HS-27A (cell line): ENCODE data around the gene USP47.

Experiments used
- DNase-seq: peaks from one replicate; pipeline ENCODE4 v3.0.0-alpha.2; 2012; ENCODE audit warnings: low read depth, missing footprints

The USP47 gene

DNA sequence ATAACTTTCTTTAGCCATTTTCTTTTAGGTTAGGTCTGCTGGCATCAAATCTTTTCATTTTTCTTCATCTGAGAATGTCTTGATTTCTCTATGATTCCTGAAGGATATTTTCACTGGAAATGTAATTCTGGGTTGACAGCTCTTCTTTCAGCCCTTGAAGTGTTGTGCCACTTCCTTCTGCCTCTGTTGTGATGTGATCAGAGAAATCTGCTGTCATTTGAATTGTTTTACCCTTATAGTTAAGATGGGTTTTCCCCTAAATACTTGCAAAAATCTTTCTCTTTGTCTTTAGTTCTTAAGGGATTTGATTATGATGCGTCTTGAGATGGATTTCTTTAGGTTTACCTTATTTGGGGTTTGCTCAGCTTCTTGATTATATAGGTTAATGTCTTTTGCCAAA lies 23.0 kb downstream of the USP47 start:
- DNase-seq, result no peak

DNA sequence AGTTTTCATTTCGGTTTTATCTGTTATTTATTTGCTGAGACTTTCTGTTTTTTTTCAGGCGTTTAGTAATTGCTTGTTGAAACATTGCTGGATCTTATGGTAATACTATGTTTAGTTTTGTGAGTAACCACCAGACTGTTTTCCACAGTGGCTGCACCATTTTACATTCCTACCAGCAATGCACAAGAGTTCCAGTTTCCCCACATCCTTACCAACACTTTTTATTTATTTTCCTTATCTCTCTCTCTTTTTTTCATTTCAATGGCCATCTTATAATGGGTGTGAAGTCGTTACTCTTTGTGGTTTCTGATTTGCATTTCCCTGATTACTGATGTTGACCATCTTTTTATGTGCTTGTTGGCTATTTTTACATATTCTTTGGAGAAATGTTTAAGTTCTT lies 23.7 kb downstream of the USP47 start:
- no peak for DNase-seq

DNA sequence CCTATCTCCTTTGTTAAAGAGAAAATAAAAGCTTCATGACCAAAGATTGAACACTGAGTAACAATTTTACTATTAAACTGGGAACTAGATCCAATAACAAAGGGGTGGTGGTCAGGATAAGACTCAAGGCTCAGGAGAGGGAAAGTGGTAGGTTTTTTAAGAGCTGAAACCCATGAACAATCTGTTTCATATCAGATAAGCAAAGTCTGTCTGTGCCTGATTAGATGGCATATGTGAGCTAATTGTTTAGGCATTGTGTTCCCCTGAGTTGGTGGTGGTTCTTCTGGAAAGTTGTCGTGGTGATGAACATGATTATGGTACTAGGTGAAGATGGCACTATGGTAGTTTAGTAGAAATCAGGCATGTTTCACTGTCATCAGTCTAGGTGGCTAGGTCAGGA lies 24.4 kb downstream of the USP47 start:
- no peak for DNase-seq

GRCh38 chr11:11867720-11868119 lies 25.9 kb downstream of the USP47 start:
- DNase-seq, result no peak

- DNase-seq, result no peak
These were observed 30.2 kb downstream of the USP47 start for GRCh38 chr11:11871991-11872401.

- DNase-seq, result no peak
These were observed 34.7 kb downstream of the USP47 start for GRCh38 chr11:11876458-11876857.

DNA sequence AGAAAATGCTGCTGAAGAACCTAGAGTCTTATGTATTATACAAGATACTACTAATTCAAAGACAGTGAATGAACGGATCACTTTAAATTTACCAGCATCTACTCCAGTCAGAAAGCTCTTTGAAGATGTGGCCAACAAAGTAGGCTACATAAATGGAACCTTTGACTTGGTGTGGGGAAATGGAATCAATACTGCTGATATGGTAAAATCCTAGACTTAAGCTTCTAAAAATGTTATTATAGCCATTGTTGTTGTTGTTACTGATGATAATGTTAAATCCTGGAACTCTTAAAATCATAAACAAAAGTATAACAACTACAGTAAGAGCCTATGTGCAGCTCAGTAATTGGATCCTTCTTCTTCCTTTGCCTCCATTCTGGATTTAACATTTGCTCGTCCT lies 38.4 kb downstream of the USP47 start:
- DNase-seq, result no peak

DNA sequence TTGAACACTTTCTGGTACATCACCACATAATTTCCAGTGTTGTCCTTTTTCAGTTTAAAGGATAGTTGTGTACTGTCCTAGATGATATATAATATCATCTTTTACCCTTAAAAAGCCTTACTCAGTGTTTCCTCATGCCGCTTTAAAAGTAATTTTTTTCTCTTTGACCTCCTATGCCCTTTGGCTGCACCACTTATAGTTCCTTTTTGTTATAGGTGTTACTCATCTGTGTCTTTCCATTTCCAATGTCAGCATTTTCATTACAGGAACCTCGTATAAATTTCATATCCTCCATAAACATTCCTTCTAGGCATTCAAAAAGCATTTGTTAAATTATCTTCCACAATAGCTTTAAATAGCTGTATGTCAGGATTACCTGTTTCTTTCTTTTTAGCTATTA lies 40.8 kb downstream of the USP47 start:
- no peak for DNase-seq

GRCh38 chr11:11884351-11884750 lies 42.6 kb downstream of the USP47 start:
- DNase-seq, result no peak

GRCh38 chr11:11884774-11885481 lies 43.2 kb downstream of the USP47 start:
- DNase-seq, result no peak

- no peak for DNase-seq
These were observed 52.7 kb downstream of the USP47 start for GRCh38 chr11:11894486-11894885.

DNA sequence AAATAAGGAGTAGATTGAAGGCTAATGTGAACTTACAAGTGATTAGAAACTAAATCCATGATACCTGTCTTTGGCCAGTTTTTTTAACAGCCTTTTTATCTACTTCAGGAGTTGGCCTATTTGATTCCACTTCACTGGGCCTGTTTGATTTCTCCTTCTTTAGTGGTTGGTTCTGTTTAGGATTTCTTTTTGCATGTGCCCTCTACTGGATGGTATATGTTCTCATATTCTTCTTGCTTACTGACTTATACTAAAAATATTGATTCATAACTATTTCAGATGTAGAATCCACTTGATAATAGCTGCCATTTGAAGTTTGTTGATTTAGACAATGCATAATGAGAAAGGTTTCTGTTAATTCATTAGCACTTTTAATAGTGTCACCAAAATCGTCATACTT lies 53.9 kb downstream of the USP47 start:
- DNase-seq, result no peak

DNA sequence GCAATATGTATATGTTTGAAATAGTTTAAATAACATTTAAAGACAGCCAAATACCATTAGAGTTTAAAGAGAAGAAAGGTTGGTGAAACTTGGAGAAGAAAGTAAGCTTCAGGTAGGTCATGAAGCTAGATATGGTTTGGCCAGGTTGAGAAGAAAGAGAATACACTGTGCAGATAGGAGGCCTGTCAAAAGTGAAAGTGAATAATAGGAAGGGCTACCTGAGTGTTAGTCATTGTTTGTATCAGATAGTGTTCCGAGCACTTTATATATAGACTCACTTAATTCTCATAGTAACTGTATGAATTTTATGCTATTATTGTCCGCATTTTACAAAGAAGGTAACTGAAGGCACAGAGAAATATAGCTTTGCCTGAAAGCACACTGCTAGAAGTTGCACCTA lies 56.9 kb downstream of the USP47 start:
- DNase-seq, result no peak

DNA sequence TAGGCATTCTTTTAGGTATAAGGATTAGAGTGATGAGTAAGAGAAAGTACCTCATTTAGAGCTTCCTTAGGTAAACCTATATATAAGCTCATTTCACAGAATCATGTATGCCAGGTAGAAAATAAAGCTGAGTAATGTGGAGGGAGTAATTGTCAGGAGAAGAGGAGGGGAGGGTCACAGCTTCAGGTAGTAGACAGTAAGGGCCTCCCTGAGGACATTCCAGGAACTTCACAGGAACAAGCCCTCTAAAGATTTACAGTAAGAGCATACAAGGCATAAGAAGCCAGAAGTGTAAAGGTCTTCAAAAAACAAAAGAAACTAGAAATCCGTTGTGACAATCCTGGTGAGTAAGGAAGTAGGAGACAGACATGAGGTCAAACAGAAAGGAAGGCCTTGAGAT lies 57.6 kb downstream of the USP47 start:
- DNase-seq, result no peak

DNA sequence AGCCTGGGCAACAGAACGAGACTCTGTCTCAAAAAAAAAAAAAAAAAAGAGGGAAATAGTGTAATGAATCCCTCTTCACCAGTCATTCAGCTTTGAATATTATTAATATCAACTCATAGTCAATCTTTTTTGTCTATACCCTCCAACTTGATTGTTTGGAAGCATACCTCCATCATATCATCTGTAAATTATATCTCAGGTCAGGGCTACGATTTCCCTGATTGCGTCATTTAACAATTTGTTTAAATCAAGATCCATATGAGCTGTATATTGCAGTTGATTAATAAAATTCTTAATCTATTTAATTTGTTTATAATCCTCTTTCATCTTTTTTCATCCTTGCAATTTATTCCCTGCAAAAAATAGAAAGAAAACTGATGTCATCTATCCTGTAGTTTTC lies 60.2 kb downstream of the USP47 start:
- no peak for DNase-seq

DNA sequence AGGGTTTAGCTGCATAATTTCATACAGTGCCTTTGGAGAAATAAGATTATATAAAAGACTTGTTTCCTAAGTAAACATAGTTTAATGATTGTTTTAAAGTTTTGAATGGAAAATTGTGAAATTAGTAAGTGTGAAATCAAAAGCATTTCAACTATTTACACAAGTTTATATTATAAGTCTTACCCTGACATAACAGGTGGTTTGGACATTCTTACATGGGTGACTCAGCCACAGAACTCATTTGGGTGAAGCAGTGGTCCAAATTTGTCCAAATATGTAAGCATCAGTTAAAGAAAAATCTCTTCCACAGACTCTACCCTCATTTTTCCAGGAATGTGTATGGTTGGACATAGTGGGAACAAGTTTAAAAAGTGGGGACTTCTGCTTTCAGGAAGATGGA lies 68.0 kb downstream of the USP47 start:
- peak; percentile 73 for DNase-seq

GRCh38 chr11:11910541-11910940 lies 68.8 kb downstream of the USP47 start:
- DNase-seq, result no peak

DNA sequence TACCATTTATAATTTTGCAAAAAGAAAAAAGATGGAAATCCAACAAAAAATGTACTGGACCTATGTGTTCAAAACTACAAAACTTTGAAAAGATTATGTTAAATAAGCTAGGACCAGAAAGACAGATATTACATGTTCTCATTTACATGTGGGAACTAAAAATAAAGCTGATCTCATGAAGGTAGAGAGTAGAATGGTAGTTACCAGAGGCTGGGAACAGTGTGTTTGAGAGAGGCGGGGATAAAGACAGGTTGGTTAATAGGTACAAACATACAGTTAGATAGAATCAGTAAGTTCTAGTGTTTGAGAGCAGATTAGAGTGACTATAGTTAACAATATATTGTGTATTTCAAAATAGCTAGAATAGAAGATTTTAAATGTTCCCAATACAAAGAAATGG lies 71.6 kb downstream of the USP47 start:
- no peak for DNase-seq

- DNase-seq, result no peak
These were observed 73.9 kb downstream of the USP47 start for GRCh38 chr11:11915625-11916024.

DNA sequence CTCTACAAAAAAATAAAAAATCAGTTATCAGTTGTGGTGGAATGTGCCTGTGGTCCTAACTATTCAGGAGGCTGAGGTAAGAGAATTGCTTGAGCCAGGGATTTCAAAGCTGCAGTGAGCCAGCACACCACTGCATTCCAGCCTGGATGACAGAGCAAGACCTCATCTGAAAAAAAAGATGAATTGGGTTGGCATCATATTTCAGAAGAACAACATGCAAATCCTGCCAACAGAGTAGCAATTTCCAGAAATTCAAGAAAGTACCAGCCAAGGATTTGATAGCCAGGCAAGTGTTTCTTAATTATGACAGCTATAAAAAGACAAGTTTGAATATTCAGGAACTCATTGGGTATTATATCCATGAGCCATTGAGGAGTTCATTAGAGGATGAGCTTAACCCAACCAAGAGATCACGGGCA lies 75.2 kb downstream of the USP47 start:
- DNase-seq, result peak; percentile 79

DNA sequence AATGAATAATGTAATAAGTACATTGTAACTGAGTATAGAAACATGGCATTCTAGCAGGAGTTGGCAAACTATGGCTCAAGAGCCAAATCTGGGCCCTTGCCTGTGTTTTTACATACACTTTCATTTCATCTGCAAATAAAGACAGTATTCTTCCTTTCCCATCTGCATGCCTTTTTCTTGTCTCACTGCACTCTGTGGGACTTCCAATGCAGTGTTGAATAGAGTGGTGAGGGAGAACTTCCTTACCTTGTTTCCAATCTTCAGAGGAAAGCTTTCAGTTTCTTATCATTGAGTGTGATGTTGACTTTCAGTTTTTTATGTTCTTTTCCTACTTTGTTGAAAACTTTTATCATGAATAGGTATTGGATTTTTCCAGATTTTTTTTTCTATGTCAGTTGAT lies 82.1 kb downstream of the USP47 start:
- no peak for DNase-seq

DNA sequence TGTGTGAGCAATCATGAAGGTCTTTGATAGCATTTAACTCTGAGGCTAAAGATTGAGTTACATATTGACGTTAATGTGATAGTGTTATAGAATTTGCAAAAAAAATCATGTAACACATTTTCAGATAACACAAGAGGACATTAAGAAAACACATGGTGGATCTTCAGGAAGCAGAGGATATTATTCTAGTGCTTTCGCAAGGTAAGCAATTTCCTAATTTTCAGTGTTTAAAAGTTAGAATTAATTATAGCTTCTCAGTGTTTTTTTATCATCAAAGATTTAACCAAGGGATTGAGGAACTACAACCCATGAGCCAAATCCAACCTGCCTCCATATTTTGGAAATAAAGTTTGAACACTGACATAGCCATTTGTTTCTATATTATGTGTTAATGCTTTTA lies 88.1 kb downstream of the USP47 start:
- no peak for DNase-seq

DNA sequence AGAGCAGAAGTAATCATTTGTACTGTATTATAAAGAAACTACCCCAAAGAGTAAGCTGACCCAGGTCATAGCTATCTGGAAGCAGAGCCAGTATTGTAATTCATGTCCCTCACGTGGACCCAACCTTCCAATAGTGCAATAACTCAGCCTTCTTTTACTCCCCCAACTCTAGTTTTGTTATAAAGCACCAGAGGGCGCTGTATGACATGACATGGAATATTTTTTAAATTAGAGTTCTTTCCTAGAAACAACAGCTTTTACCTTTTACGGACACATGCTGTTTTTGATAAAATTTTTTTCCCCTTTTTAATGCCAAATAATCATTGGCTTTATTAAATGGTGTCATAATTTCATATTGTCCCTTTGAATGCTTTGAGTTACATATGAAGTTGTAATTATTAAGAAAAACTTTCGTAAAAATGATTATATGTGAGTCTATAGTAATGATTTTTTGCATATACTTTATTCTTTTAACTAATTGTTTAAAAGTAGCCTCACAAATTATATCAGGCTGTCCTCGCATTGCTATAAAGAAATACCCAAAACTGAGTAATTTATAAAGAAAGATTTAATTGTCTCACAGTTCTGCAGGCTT lies 89.8 kb downstream of the USP47 start:
- DNase-seq, result peak; percentile 50

DNA sequence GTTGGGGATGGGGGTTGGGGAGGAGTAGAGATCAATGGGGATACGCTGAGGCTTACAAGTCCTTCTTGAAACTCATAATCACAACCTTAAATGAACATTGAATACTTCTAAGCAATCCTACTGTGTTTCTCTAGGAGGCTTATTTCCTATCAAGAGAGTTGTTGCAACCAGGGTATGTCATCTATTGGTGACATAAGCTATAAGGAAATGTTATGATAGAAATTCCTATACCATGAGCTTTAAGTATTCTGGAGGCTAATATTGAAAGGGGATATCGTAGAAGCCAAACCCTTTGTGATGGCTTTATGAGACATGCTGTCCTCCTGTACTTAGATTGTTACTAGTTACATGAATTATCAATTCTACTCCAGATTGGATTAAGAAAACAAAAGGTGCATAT lies 93.8 kb downstream of the USP47 start:
- no peak for DNase-seq
